Activated gamma-delta T cell treated with anti-CD3 and anti-CD28 coated beads, Interleukin-2, amount 50 U/mL, for 16 hours (primary cell): ENCODE results near the gene KCNMA1.

Source experiments
- DNase-seq: peaks from one replicate; pipeline ENCODE4 v3.0.0-alpha.2; 2020; ENCODE audit warnings: low read depth

Gene KCNMA1

GRCh38 chr10:77448226-77448625 is 189.4 kb downstream of the KCNMA1 start:
- no peak for DNase-seq

- DNase-seq = no peak
Observed at GRCh38 chr10:77446700-77447099, 190.9 kb downstream of the KCNMA1 start.

- DNase-seq = no peak
Observed at GRCh38 chr10:77445547-77445946, 192.1 kb downstream of the KCNMA1 start.

GRCh38 chr10:77444041-77444440 is 193.6 kb downstream of the KCNMA1 start:
- DNase-seq = no peak

- no peak for DNase-seq
Observed at GRCh38 chr10:77442699-77443189, 194.9 kb downstream of the KCNMA1 start.

GRCh38 chr10:77441353-77442166 is 196.0 kb downstream of the KCNMA1 start:
- no peak for DNase-seq

- no peak for DNase-seq
Observed at GRCh38 chr10:77436257-77436975, 201.2 kb downstream of the KCNMA1 start.

GRCh38 chr10:77433546-77433945 is 204.1 kb downstream of the KCNMA1 start:
- no peak for DNase-seq

GRCh38 chr10:77431980-77432797 is 205.4 kb downstream of the KCNMA1 start:
- DNase-seq = no peak

- DNase-seq = no peak
Observed at GRCh38 chr10:77431209-77431611, 206.4 kb downstream of the KCNMA1 start.

GRCh38 chr10:77430530-77430929 is 207.1 kb downstream of the KCNMA1 start:
- no peak for DNase-seq

GRCh38 chr10:77428691-77429395 is 208.8 kb downstream of the KCNMA1 start:
- no peak for DNase-seq

GRCh38 chr10:77424257-77424656 is 213.4 kb downstream of the KCNMA1 start:
- DNase-seq = no peak

- no peak for DNase-seq
Observed at GRCh38 chr10:77422491-77423338, 214.9 kb downstream of the KCNMA1 start.

- no peak for DNase-seq
Observed at GRCh38 chr10:77421591-77421990, 216.0 kb downstream of the KCNMA1 start.

GRCh38 chr10:77420947-77421523 is 216.6 kb downstream of the KCNMA1 start:
- no peak for DNase-seq

GRCh38 chr10:77419979-77420378 is 217.6 kb downstream of the KCNMA1 start:
- no peak for DNase-seq

GRCh38 chr10:77419056-77419455 is 218.6 kb downstream of the KCNMA1 start:
- DNase-seq = no peak

GRCh38 chr10:77417806-77418640 is 219.6 kb downstream of the KCNMA1 start:
- DNase-seq = no peak
